Neural cell (in vitro differentiated cells): ENCODE results near the gene ATP9B. TPM values are rescaled to one million over a fixed set of nuclear protein-coding genes. Genes with fewer than 3 reads are reported as not detected.

Experiments used
- H2AFZ ChIP-seq: fragments of 200-600, 300-800 bp; sonication (generic), shearing (Covaris generic); 2 replicates; pipeline ENCODE4 v1.6.0; 2014; ENCODE audit warnings: low read depth, mild to moderate bottlenecking, antibody characterized with exemption, low read length, moderate library complexity
- H3F3A ChIP-seq: fragments of 200-600 bp; shearing (Covaris generic); 2 replicates; pipeline ENCODE4 v1.6.1; 2016; ENCODE audit warnings: mild to moderate bottlenecking, moderate library complexity, mixed read lengths, antibody characterized with exemption, low read length; ENCODE audit not compliant: insufficient read depth, poor library complexity, severe bottlenecking
- H3K27ac ChIP-seq: fragments of 200-600, 300-800 bp; sonication (generic), shearing (Covaris generic); 2 replicates; pipeline ENCODE4 v1.5.1; 2014; ENCODE audit warnings: mild to moderate bottlenecking, low read length, moderate library complexity
- H3K27me3 ChIP-seq: fragments of 300-800, 200-600 bp; sonication (generic), shearing (Covaris generic); 2 replicates; pipeline ENCODE4 v1.6.0; 2014; ENCODE audit warnings: mild to moderate bottlenecking, low read depth, low read length, moderate library complexity; ENCODE audit not compliant: insufficient read depth
- H3K36me3 ChIP-seq: fragments of 300-800, 200-600 bp; sonication (generic), shearing (Covaris generic); 2 replicates; pipeline ENCODE4 v1.5.1; 2014; ENCODE audit warnings: mild to moderate bottlenecking, antibody characterized with exemption, low read length, moderate library complexity; ENCODE audit not compliant: insufficient read depth
- H3K4me2 ChIP-seq: fragments of 300-800, 200-600 bp; sonication (generic), shearing (Covaris generic); 2 replicates; pipeline ENCODE4 v1.6.0; 2014; ENCODE audit warnings: mild to moderate bottlenecking, low read length
- H3K4me3 ChIP-seq: fragments of 300-800, 200-600 bp; sonication (generic), shearing (Covaris generic); 2 replicates; pipeline ENCODE4 v1.5.1; 2014; ENCODE audit warnings: mild to moderate bottlenecking, low read length, moderate library complexity
- H3K79me2 ChIP-seq: fragments of 200-600 bp; shearing (Covaris generic); replicated peaks from 2 replicates; pipeline ENCODE4 v1.6.0; 2014; ENCODE audit warnings: mild to moderate bottlenecking, low read length, moderate library complexity; ENCODE audit not compliant: insufficient read depth
- H3K9ac ChIP-seq: fragments of 300-800, 200-600 bp; sonication (generic), shearing (Covaris generic); 2 replicates; pipeline ENCODE4 v1.6.1; 2016; ENCODE audit warnings: mild to moderate bottlenecking, low read length, mixed read lengths
- H3K9me2 ChIP-seq: fragments of 200-600 bp; shearing (Covaris generic); 2 replicates; pipeline ENCODE4 v1.6.1; 2016; ENCODE audit warnings: mild to moderate bottlenecking, low read length, mixed read lengths; ENCODE audit not compliant: insufficient read depth
- H3K9me3 ChIP-seq: fragments of 200-600, 300-800 bp; sonication (generic), shearing (Covaris generic); 2 replicates; pipeline ENCODE4 v1.6.1; 2016; ENCODE audit warnings: mild to moderate bottlenecking, mixed run types, low read length, moderate library complexity, mixed read lengths
- H4K20me1 ChIP-seq: fragments of 200-600 bp; shearing (Covaris generic); 2 replicates; pipeline ENCODE4 v1.6.1; 2016; ENCODE audit warnings: mild to moderate bottlenecking, mixed run types; ENCODE audit not compliant: insufficient read depth
- CTCF ChIP-seq: fragments of 450-650 bp; IDR thresholded peaks from 2 replicates; pipeline ENCODE4 v1.5.1; 2014; ENCODE audit warnings: antibody characterized with exemption, mild to moderate bottlenecking, moderate library complexity; ENCODE audit not compliant: poor library complexity, severe bottlenecking
- EP300 ChIP-seq: fragments of 450-650 bp; conservative IDR thresholded peaks from 2 replicates; pipeline ENCODE4 v1.6.1; 2014; ENCODE audit warnings: antibody characterized with exemption, mild to moderate bottlenecking, moderate library complexity; ENCODE audit not compliant: poor library complexity, severe bottlenecking
- EZH2 ChIP-seq: fragments of 200-600, 300-800 bp; shearing (Covaris generic), sonication (generic); IDR thresholded peaks from 2 replicates; pipeline ENCODE4 v1.6.1; 2014; ENCODE audit warnings: antibody characterized with exemption, low read length, borderline replicate concordance, mild to moderate bottlenecking; ENCODE audit not compliant: insufficient read depth, poor library complexity, severe bottlenecking
- MXI1 ChIP-seq: fragments of 450-650 bp; conservative IDR thresholded peaks from 2 replicates; pipeline ENCODE4 v1.6.1; 2014; ENCODE audit warnings: antibody characterized with exemption, mild to moderate bottlenecking; ENCODE audit not compliant: poor library complexity, severe bottlenecking
- POLR2AphosphoS5 ChIP-seq: IDR thresholded peaks from 2 replicates; pipeline ENCODE4 v1.6.1; 2012
- RAD21 ChIP-seq: fragments of 450-650 bp; conservative IDR thresholded peaks from 2 replicates; pipeline ENCODE4 v1.6.1; 2014; ENCODE audit warnings: antibody characterized with exemption, mild to moderate bottlenecking, moderate library complexity
- SMC3 ChIP-seq: fragments of 450-650 bp; conservative IDR thresholded peaks from 2 replicates; pipeline ENCODE4 v1.6.1; 2014; ENCODE audit warnings: antibody characterized with exemption, mild to moderate bottlenecking, moderate library complexity; ENCODE audit not compliant: poor library complexity
- TAF1 ChIP-seq: IDR thresholded peaks from 2 replicates; pipeline ENCODE4 v1.6.1; 2012; ENCODE audit warnings: low read depth
- polyA plus RNA-seq: library from polyadenylated mRNA; depleted of rRNA; stranded (reverse); fragments of >200 nt; gene quantifications from 2 replicates; pipeline ENCODE4 v1.2.3, GENCODE V29; 2014
- TF ChIP-seq, protein P1 (sequence below): IDR thresholded peaks from 2 replicates; pipeline ENCODE4 v1.6.1; 2012; ENCODE audit warnings: borderline replicate concordance

The ATP9B gene
- polyA plus RNA-seq, 1 donor from 2014 or later, result 15.4 TPM

DNA sequence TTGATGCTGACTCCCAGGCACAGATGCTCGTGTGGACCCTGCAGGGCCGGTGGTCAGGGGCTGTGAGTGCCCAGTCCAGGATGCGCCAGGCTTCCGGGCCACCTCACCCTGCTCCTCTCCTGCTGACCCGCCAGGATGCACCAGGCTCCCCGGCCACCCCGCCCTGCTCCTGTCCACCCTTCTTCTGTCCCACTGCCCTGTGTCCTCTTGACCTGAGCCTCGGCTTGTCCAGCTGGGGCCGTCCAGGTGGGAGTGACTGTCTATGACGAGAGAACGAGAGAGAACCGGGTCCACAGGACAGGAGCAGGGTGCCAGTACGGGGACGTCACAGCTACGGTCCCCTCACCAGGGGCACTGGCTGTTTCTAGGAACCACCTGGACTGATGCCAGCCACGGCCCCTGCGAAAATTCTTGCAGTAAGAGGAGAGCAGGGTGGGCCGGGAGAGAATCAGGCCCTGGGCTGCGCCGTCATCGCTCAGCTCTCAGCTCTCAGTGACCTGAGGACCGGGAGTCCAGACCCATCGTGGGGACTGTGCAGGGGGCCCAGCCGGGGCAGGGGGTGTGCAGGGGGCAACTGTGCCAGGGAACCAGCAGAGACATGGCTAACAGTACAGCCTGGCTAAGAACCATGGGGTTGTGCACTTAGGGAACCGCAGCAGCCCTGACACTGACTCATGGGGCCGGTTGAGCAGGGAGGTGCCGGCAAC is 313.6 kb downstream of the ATP9B start:
- TF ChIP-seq MXI1, result no peak
- no peak for TF ChIP-seq RAD21
- TF ChIP-seq, protein P1, sequence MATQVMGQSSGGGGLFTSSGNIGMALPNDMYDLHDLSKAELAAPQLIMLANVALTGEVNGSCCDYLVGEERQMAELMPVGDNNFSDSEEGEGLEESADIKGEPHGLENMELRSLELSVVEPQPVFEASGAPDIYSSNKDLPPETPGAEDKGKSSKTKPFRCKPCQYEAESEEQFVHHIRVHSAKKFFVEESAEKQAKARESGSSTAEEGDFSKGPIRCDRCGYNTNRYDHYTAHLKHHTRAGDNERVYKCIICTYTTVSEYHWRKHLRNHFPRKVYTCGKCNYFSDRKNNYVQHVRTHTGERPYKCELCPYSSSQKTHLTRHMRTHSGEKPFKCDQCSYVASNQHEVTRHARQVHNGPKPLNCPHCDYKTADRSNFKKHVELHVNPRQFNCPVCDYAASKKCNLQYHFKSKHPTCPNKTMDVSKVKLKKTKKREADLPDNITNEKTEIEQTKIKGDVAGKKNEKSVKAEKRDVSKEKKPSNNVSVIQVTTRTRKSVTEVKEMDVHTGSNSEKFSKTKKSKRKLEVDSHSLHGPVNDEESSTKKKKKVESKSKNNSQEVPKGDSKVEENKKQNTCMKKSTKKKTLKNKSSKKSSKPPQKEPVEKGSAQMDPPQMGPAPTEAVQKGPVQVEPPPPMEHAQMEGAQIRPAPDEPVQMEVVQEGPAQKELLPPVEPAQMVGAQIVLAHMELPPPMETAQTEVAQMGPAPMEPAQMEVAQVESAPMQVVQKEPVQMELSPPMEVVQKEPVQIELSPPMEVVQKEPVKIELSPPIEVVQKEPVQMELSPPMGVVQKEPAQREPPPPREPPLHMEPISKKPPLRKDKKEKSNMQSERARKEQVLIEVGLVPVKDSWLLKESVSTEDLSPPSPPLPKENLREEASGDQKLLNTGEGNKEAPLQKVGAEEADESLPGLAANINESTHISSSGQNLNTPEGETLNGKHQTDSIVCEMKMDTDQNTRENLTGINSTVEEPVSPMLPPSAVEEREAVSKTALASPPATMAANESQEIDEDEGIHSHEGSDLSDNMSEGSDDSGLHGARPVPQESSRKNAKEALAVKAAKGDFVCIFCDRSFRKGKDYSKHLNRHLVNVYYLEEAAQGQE, result no peak
- TF ChIP-seq EZH2, result no peak
- Histone ChIP-seq H3K9ac (no peak overlapping the region), H3F3A (no peaks in the 10 kb centered on the region)

GRCh38 chr18:79383388-79384056 is 314.3 kb downstream of the ATP9B start:
- H3K27ac ChIP-seq, result no peak overlapping the region
- H3F3A ChIP-seq, result no peaks in the 10 kb centered on the region
- no peak overlapping the region for H3K9ac ChIP-seq
- H3K9me3 ChIP-seq, result no peaks in the 10 kb centered on the region
- H3K4me2 ChIP-seq, result no peak overlapping the region
- no peaks in the 10 kb centered on the region for H3K9me2 ChIP-seq
- no peaks in the 10 kb centered on the region for H3K27me3 ChIP-seq
- H3K79me2 ChIP-seq, result no peaks in the 10 kb centered on the region
- no peaks in the 10 kb centered on the region for H4K20me1 ChIP-seq
- no peak overlapping the region for H2AFZ ChIP-seq
- TF ChIP-seq TAF1, result no peak
- H3K4me3 ChIP-seq, result no peak overlapping the region
- no peaks in the 10 kb centered on the region for H3K36me3 ChIP-seq

More for the DNA sequence above, 313.6 kb downstream of the ATP9B start:
- Histone ChIP-seq H3K4me2 (no peak overlapping the region), H3K9me3 (no peaks in the 10 kb centered on the region), H3K36me3 (no peaks in the 10 kb centered on the region), H3K27me3 (no peaks in the 10 kb centered on the region), H3K27ac (no peak overlapping the region), H4K20me1 (no peaks in the 10 kb centered on the region), H3K79me2 (no peaks in the 10 kb centered on the region), H2AFZ (no peak overlapping the region), H3K9me2 (no peaks in the 10 kb centered on the region), H3K4me3 (no peak overlapping the region)

DNA sequence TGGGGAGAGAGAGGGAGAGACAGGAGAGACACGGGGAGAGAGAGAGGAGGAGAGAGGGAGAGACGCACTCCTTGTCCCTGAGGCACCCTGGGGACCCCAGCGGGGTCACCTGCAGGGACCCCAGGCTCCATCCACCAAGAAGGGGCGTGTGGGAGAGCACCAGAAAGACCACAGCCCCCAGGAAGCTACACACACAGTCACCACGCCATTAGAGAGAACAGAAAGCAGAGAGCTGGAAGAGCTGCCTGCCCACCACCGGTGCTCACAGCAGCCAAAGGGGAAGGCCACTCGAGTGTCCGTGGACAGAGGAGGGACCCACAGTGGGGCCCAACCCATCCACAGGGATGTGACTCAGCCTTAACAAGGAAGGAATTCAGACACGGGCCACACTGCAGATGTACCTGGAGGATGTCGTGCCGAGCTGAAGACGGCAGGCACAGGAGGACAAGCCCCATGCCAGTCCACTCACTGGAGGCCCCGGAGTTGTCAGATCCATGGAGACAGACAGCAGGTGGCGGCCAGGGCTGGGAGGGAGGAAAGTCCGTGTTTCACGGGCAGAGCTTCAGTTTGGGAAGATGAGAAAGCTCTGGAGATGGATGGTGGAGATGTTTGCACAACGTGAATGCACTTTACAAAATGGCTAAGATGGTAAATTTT is 315.1 kb downstream of the ATP9B start:
- no peaks in the 10 kb centered on the region for H3K36me3 ChIP-seq
- H3K9me3 ChIP-seq, result no peaks in the 10 kb centered on the region
- no peaks in the 10 kb centered on the region for H3K79me2 ChIP-seq
- H3K27me3 ChIP-seq, result no peaks in the 10 kb centered on the region
- no peak overlapping the region for H2AFZ ChIP-seq
- no peak overlapping the region for H3K4me2 ChIP-seq
- no peak overlapping the region for H3K27ac ChIP-seq
- TF ChIP-seq EZH2 (no peak), POLR2AphosphoS5 (no peak), TAF1 (no peak), EP300 (no peak), RAD21 (no peak), SMC3 (no peak), MXI1 (no peak), CTCF (no peak)
- TF ChIP-seq, protein P1, result no peak
- no peaks in the 10 kb centered on the region for H3F3A ChIP-seq
- H3K9ac ChIP-seq, result no peak overlapping the region
- no peak overlapping the region for H3K4me3 ChIP-seq
- no peaks in the 10 kb centered on the region for H3K9me2 ChIP-seq
- no peaks in the 10 kb centered on the region for H4K20me1 ChIP-seq
